Measurements from ENCODE around the gene SMYD5. TPM values are rescaled to one million over a fixed set of nuclear protein-coding genes. Genes with fewer than 3 reads are reported as not detected.
"Not testable (repeated sequence)": the region's sequence is repeated elsewhere in the genome, so short reads cannot be mapped to it uniquely, and the experiment has no call there.

The SMYD5 gene
- total RNA-seq, 4 donors from 2014 or later, result 9.6 to 18.1 (median 12.8) TPM

GRCh38 chr2:73185965-73186364 is 28.1 kb upstream of the SMYD5 start:
- intact Hi-C loops (cut with DNase I; ENCODE audit: low total_unique reads), result no loop called here
- H3K4me3 ChIP-seq (ENCODE audit: low read depth, poor library complexity, severe bottlenecking), result no peak overlapping the region
- TF ChIP-seq CTCF (IDR thresholded peaks at IDR 0.05), result no peak
- no peak for TF ChIP-seq POLR2A (IDR thresholded peaks at IDR 0.05)
- WGBS, 2 donors, result 77 to 91% methylated on average over 2 of the region's 2 CpGs
- DNase-seq (ENCODE audit: low spot score in 2 of 2), result no peak

DNA sequence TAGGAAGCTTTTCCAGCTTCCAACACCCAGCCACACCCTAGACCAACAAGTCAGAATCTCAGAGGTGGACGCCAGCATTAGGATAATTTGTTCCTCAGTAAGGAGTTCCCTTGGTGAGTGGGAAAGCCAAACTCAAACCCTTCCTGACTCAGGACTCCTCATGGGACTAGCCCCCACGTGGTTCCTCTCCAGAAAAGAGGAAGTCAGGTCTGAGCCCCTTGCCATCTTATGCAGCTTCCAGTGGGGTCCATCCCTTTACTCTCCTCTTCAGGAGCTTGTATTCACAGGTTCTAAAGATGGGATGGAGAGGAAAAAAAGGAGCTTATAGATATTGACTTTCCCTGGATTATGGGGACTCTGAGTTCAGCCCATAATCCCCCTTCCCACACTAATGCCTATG is 26.5 kb upstream of the SMYD5 start:
- 43 to 45% methylated on average over 2 of the region's 2 CpGs for WGBS, 2 donors
- intact Hi-C loops (cut with DNase I; ENCODE audit: low total_unique reads), result no loop called here
- TF ChIP-seq CTCF (IDR thresholded peaks at IDR 0.05) (no peak), POLR2A (IDR thresholded peaks at IDR 0.05) (no peak)
- H3K4me3 ChIP-seq (ENCODE audit: low read depth, poor library complexity, severe bottlenecking), result no peak overlapping the region
- DNase-seq (ENCODE audit: low spot score in 2 of 2), result no peak

DNA sequence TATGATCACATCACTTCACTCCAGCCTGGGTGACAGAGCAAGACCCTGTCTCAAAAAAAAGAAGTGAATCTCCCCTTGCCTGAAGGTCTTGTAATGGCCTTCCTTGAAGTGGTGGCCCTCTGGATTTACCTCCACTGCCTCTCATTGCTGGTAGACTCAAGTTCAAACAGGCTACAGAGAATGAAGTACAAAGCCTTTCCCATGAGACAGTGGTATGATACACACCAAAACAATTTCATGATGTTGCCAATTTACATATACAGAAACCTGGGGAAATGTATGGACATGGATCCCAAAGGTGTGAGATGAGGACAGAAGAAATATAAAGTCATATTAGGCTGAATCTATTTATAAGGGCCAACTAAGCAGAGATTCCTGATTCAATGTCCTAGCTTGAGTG is 16.5 kb upstream of the SMYD5 start:
- DNase-seq (ENCODE audit: low spot score in 2 of 2), result no peak
- no peak overlapping the region for H3K4me3 ChIP-seq (ENCODE audit: low read depth, poor library complexity, severe bottlenecking)
- intact Hi-C loops (cut with DNase I; ENCODE audit: low total_unique reads), result no loop called here
- no peak for TF ChIP-seq POLR2A (IDR thresholded peaks at IDR 0.05)
- TF ChIP-seq CTCF (IDR thresholded peaks at IDR 0.05), result no peak

DNA sequence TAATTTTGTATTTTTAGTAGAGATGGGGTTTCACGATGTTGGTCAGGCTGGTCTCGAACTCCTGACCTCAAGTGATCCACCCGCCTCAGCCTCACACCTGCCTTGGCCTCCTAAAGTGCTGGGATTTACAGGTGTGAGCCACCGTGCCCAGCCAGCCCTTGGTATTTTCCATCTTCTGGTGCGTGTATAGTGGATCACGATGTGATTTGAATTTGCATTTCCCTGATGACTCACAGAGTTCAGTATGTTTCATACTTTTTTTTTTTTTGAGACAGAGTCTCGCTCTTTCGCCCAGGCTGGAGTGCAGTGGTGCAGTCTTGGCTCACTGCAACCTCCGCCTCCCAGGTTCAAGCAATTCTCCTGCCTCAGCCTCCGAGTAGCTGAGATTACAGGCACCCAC is 13.8 kb upstream of the SMYD5 start:
- WGBS, 2 donors, result 71 to 74% methylated on average over 10 of the region's 10 CpGs
- DNase-seq (ENCODE audit: low spot score in 2 of 2); H3K4me3 ChIP-seq (ENCODE audit: low read depth, poor library complexity, severe bottlenecking); intact Hi-C loops (cut with DNase I; ENCODE audit: low total_unique reads): not testable (repeated sequence)

DNA sequence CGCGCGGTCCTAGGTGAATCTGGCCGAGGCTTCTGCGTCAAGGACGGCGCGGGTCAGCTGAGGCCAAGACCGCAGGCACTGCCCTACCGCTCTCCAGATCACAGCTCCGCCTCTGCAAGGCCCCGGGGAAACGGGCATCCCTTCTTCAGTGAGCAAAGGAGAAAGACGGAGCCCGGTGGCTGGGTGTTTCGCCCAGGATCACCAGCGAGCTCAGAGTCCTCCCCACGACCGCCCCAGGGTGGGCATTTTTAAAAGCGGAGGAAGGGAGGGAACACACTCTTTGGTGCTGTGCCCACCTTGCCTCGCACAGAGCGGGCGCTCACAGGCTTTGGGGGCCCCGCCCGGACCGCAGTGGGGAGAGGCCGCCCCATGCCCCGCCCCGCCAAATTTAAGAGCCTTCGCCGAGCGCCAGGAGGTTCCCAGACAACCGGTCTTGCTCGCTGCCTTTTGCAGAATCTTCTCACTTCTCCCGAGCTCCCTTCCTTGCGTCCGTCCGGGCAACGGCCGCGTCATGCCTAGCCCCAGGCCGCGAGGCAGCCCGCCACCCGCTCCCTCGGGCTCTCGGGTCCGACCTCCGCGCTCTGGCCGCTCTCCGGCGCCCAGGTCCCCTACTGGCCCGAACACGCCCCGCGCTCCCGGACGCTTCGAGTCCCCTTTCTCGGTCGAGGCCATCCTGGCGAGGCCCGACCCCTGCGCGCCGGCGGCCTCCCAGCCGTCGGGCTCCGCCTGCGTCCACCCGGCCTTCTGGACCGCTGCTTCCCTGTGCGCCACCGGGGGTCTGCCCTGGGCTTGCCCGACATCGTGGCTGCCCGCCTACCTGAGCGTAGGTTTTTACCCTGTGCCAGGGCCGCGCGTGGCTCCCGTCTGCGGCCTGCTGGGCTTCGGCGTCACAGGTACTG is 11.6 kb upstream of the SMYD5 start, which contains the start of gene NOTO:
NOTO (plus strand) TSS at position 419 of the 899 bp plus-strand sequence; CDS start at position 512, 93 bp downstream.
- DNase-seq (ENCODE audit: low spot score in 2 of 2), result no peak
- WGBS, 2 donors, result 1 to 2% methylated on average over 65 to 67 of the region's 87 CpGs
- TF ChIP-seq POLR2A (IDR thresholded peaks at IDR 0.05), result no peak
- TF ChIP-seq CTCF (IDR thresholded peaks at IDR 0.05), result no peak
- intact Hi-C loops (cut with DNase I; ENCODE audit: low total_unique reads), result no loop called here
- H3K4me3 ChIP-seq (ENCODE audit: low read depth, poor library complexity, severe bottlenecking), result no peak within 1 kb of the TSS

GRCh38 chr2:73203055-73203681 is 10.9 kb upstream of the SMYD5 start:
- WGBS, 2 donors, result 3 to 10% methylated on average over 19 to 22 of the region's 44 CpGs
- no peak for TF ChIP-seq CTCF (IDR thresholded peaks at IDR 0.05)
- TF ChIP-seq POLR2A (IDR thresholded peaks at IDR 0.05), result no peak
- H3K4me3 ChIP-seq (ENCODE audit: low read depth, poor library complexity, severe bottlenecking), result no peak overlapping the region
- DNase-seq (ENCODE audit: low spot score in 2 of 2), result no peak
- intact Hi-C loops (cut with DNase I; ENCODE audit: low total_unique reads), result no loop called here

All from lower leg skin (tissue), 4 donors.